Stimulated activated CD4-positive, alpha-beta T cell treated with anti-CD3 and anti-CD28 coated beads, Interleukin-4, amount 100 ng/mL, for 48 hours (primary cell): ENCODE results near the gene KLHL24.
"Not testable (repeated sequence)": the region's sequence is repeated elsewhere in the genome, so short reads cannot be mapped to it uniquely, and the experiment has no call there.

Experiments used
- DNase-seq, 2 donors: peaks; one replicate each; pipeline ENCODE4 v3.0.0-alpha.2; 2020; ENCODE audit warnings: low read depth in 2 of 2

The KLHL24 gene

GRCh38 chr3:183635431-183636220 lies at the start of gene KLHL24:
TSS of gene KLHL24 (plus strand) at chr3:183635623. CDS start at chr3:183650357, 14,734 bp downstream.
- DNase-seq, result peak; percentile 82 to 88

GRCh38 chr3:183586477-183586876 lies 48.9 kb upstream of the KLHL24 start:
- no peak for DNase-seq

- DNase-seq, result no peak
Measured at GRCh38 chr3:183587336-183587735, 48.1 kb upstream of the KLHL24 start.

GRCh38 chr3:183590442-183590841 lies 45.0 kb upstream of the KLHL24 start:
- DNase-seq, result no peak

GRCh38 chr3:183591881-183592521 lies 43.4 kb upstream of the KLHL24 start:
- DNase-seq, result no peak

- DNase-seq, result no peak
Measured at GRCh38 chr3:183592821-183593220, 42.6 kb upstream of the KLHL24 start.

- no peak for DNase-seq
Measured at GRCh38 chr3:183594636-183595035, 40.8 kb upstream of the KLHL24 start.

- no peak for DNase-seq
Measured at GRCh38 chr3:183597959-183598358, 37.5 kb upstream of the KLHL24 start.

GRCh38 chr3:183611326-183611725 lies 24.1 kb upstream of the KLHL24 start:
- DNase-seq, result not testable (repeated sequence)

- DNase-seq, result no peak
Measured at GRCh38 chr3:183613366-183614285, 21.8 kb upstream of the KLHL24 start.

- DNase-seq, result no peak
Measured at GRCh38 chr3:183618542-183618941, 16.9 kb upstream of the KLHL24 start.

GRCh38 chr3:183619010-183619409 lies 16.4 kb upstream of the KLHL24 start:
- no peak for DNase-seq

- DNase-seq, result no peak
Measured at GRCh38 chr3:183619624-183620251, 15.7 kb upstream of the KLHL24 start.

- DNase-seq, result no peak
Measured at GRCh38 chr3:183620252-183620628, 15.2 kb upstream of the KLHL24 start.

GRCh38 chr3:183622473-183622872 lies 12.9 kb upstream of the KLHL24 start:
- DNase-seq, result not testable (repeated sequence)

- no peak for DNase-seq
Measured at GRCh38 chr3:183626877-183627594, 8.4 kb upstream of the KLHL24 start.

- DNase-seq, result no peak
Measured at GRCh38 chr3:183629546-183630301, 5.7 kb upstream of the KLHL24 start.

GRCh38 chr3:183631715-183632114 lies 3.7 kb upstream of the KLHL24 start:
- no peak for DNase-seq

GRCh38 chr3:183632725-183633124 lies 2.7 kb upstream of the KLHL24 start:
- not testable (repeated sequence) for DNase-seq

- no peak for DNase-seq
Measured at GRCh38 chr3:183634707-183635106, 716 bp upstream of the KLHL24 start.
